ENCODE results near the gene DDX23. TPM values are rescaled to one million over a fixed set of nuclear protein-coding genes. Genes with fewer than 3 reads are reported as not detected.
"Not testable (repeated sequence)": the region's sequence is repeated elsewhere in the genome, so short reads cannot be mapped to it uniquely, and the experiment has no call there.

The DDX23 gene
- total RNA-seq, 1 donor from 2014 or later = 37.2 TPM

DNA sequence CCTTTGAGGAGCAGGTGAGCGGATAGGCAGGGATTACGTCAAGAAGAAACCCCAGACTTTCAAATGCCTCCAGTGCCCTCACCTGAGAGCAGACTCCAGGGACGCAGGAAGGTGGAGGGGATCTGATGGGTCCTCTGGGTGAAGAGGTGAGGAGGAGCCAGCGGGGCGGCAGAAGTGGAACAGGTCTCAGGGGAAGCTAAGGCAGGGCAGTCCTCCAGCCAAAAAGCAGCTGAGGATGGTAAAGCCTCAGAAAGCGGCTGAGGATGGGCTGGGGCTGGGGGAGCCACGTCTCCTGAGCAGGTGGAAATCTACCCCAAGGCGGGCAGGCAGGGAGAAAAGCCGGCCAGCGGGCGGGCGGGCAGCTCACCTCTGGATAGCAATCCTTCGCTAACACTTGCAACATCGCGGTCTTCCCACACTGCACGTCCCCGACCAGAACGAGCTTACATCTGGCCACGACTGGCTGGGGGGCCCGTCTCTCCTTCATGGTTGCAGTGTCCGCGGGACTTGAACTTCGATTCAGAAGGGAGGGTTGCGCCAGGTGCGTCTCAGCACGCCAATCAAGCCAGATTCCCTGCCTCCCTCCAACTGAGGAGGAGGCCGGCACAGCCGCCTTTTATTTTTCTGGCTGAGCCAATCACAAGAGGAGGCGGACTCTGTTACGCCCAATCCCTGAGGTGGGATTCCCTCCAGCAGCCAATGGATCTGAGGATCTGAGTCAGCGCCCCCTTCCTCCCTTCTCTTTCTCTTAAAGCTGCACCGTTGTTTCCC, 13.5 kb upstream of the DDX23 start, which contains the start of gene RND1:
Gene RND1, minus strand, starts transcription at position 590 of the 771 bp plus-strand sequence. Its CDS starts 103 bp downstream, at position 487.
- DNase-seq (ENCODE audit: missing footprints) (peak; percentile 89), ATAC-seq (peak; percentile 98)
- intact Hi-C loops (cut with DNase I) = no loop called here

GRCh38 chr12:48863291-48863690, 11.3 kb upstream of the DDX23 start:
- DNase-seq (ENCODE audit: missing footprints) = no peak
- ATAC-seq = no peak
- intact Hi-C loops (cut with DNase I) = no loop called here

GRCh38 chr12:48862760-48863159, 10.8 kb upstream of the DDX23 start:
- ATAC-seq = no peak
- no peak for DNase-seq (ENCODE audit: missing footprints)
- intact Hi-C loops (cut with DNase I) = no loop called here

DNA sequence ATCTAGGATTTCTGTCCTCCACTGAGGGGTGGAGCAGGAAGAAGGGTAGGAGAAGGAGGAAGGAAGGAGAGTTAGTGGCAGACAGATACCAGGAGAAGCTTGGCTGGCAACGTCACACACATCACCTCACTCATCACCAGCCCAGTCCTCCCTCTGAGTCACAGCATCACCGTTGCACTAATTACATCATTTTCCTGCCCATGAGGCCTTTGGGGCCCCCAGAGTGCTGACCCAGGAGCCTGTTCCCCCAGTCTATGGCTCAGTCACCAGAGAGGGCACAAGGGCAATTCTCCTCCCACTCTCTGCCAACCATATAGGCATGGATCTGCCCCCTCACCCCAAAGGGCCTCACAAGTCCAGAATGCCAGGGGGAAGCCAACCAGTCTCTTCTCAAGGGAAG, 9.1 kb upstream of the DDX23 start:
- DNase-seq (ENCODE audit: missing footprints) (no peak), ATAC-seq (no peak)
- intact Hi-C loops (cut with DNase I) = no loop called here

DNA sequence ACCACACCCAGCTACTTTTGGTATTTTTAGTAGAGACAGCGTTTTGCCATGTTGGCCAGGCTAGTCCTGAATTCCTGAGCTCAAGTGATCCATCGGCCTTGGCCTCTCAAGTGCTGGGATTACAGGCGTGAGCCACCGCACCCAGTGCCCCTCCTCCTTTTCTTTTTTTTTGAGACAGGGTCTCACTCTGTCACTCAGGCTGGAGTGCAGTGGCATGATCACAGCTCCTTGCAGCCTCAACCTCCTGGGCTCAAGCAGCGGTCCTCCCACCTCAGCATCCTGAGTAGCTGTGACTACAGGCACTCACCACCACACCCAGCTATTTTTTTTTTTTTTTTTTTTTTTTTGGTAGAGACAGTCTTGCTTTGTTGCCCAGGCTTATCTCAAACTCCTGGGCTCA, 8.3 kb upstream of the DDX23 start:
- intact Hi-C loops (cut with DNase I); DNase-seq (ENCODE audit: missing footprints): not testable (repeated sequence)

GRCh38 chr12:48859607-48860006, 7.6 kb upstream of the DDX23 start:
- ATAC-seq (no peak), DNase-seq (ENCODE audit: missing footprints) (no peak)
- intact Hi-C loops (cut with DNase I) = no loop called here

More for the DNA sequence above, 8.3 kb upstream of the DDX23 start:
- ATAC-seq = not testable (repeated sequence)

GRCh38 chr12:48858043-48858442, 6.1 kb upstream of the DDX23 start:
- ATAC-seq (no peak), DNase-seq (ENCODE audit: missing footprints) (no peak)
- intact Hi-C loops (cut with DNase I) = no loop called here

DNA sequence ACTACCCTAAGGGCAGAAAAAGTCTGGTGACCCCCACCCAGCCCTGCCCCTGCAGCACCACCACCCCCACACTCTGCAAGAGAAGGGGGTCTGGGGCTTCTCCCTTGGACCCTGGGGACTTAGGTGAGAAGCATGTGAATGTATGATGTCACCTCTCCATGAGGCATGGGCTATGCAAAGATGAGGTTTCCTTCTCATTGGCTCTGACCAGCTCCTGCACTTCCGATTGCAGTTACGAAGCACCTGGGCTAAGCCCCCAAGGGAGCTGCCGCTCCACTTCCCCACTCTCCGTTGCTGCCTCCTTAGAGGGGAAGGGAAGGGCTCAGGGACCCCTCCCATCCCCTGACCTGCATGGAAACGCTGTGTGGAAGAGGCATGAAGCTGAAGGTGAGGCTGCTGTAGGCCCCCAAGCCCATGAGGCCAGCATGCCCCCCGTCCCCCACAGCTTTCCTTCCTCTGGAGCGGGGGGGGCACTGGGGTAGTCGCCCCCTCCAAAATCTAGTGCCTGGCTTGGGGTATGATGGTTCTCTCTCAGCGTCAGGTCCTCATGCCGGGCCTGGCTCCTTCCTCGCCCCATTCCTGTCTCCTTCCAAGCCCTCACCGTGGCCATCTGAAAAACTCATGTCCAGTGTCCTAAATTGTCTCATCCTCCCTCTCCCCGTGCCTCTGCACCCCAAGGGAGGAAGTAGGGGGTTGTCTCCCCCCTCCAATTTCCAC, 5.5 kb upstream of the DDX23 start:
- ATAC-seq = no peak
- intact Hi-C loops (cut with DNase I) = no loop called here
- DNase-seq (ENCODE audit: missing footprints) = no peak

DNA sequence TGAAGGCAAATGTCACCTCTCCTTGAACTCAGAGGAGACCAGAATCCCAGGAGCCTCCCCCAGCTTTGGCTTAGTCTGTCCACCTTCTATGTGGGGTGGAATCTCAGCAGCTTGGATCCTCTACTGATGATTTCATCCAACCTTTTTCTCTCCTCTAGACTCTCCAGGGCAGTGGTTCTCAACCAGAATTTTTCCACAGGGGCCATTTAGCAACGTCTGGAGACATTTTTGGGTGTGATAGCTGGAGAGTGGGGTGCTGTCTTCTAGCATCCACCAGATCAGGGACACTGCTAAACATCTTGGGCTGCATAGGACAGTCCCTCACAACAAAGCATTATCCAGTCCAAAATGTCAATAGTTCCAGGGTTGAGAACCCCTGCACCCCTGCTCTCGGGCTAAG, 4.4 kb upstream of the DDX23 start:
- ATAC-seq (no peak), DNase-seq (ENCODE audit: missing footprints) (no peak)
- intact Hi-C loops (cut with DNase I) = no loop called here

DNA sequence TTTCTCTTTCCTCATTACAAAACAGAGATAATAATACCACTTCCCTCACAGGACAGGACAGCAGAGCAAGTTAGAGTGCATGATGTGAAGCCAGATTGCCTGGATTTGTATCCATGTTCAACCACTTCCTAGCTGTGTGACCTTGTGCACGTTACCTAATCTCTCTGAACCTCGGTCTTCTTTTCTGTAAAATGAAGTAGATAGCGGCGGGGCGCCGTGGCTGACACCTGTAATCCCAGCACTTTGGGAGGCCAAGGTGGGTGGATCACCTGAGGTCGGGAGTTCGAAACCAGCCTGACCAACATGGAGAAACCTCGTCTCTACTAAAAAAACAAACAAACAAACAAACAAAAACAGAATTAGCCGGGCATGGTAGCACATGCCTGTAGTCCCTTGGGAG, 3.0 kb upstream of the DDX23 start:
- intact Hi-C loops (cut with DNase I) = loop anchor here (5.0 kb wide), 1 partner anchor 142 kb away; the partner anchor contains the start of gene DDN
- not testable (repeated sequence) for DNase-seq (ENCODE audit: missing footprints); ATAC-seq

GRCh38 chr12:48854488-48854887, 2.5 kb upstream of the DDX23 start:
- ATAC-seq (no peak), DNase-seq (ENCODE audit: missing footprints) (no peak)
- intact Hi-C loops (cut with DNase I) = loop anchor here (5.0 kb wide), 1 partner anchor 143 kb away; the partner anchor contains the start of gene DDN

GRCh38 chr12:48852734-48853688, 1.0 kb upstream of the DDX23 start:
- ATAC-seq = peak; percentile 72
- peak; percentile 82 for DNase-seq (ENCODE audit: missing footprints)
- intact Hi-C loops (cut with DNase I) = loop anchor here (1.0 to 5.0 kb wide), 3 partner anchors 37 to 144 kb away; partner anchors contain the start of gene DDN

DNA sequence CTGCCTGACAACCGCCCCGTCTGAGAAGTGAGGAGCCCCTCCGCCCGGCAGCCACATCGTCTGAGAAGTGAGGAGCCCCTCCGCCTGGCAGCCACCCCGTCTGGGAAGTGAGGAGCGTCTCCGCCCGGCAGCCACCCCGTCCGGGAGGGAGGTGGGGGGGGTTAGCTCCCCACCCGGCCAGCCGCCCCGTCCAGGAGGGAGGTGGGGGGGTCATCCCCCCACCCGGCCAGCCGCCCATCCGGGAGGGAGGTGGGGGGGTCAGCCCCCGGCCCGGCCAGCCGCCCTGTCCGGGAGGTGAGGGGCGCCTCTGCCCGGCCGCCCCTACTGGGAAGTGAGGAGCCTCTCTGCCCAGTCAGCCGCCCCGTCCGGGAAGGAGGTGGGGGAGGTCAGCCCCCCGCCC, 9.9 kb downstream of the DDX23 start:
- ATAC-seq; DNase-seq (ENCODE audit: missing footprints); intact Hi-C loops (cut with DNase I): not testable (repeated sequence)

GRCh38 chr12:48838048-48838447, 13.9 kb downstream of the DDX23 start:
- intact Hi-C loops (cut with DNase I) = no loop called here
- ATAC-seq (no peak), DNase-seq (ENCODE audit: missing footprints) (no peak)

- no peak for ATAC-seq
- DNase-seq (ENCODE audit: missing footprints) = no peak
- intact Hi-C loops (cut with DNase I) = no loop called here
These were observed 19.5 kb downstream of the DDX23 start for GRCh38 chr12:48832321-48833060.

DNA sequence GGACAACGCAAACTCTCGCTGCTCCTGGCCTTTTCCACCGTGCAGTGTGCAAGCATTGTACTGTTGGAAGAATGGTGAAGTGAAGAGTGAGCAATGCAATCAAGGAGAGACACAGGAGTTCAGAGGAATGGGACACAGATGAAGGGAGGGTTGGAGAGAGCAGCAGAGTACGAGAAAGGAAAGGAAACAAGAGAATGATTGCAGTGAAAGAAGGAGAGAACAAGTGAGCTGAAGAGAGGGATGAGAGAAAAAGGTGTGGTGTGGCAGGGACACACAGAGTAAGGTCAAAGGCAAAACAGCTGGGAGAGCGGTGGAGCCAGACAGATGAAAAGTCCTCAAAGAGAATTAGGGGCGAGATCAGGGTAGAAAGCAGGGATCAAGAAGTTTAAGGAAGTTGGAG, 20.7 kb downstream of the DDX23 start:
- DNase-seq (ENCODE audit: missing footprints) (no peak), ATAC-seq (no peak)
- intact Hi-C loops (cut with DNase I) = no loop called here

GRCh38 chr12:48828841-48829575, 23.0 kb downstream of the DDX23 start:
- DNase-seq (ENCODE audit: missing footprints) = no peak
- intact Hi-C loops (cut with DNase I) = no loop called here
- no peak for ATAC-seq

DNA sequence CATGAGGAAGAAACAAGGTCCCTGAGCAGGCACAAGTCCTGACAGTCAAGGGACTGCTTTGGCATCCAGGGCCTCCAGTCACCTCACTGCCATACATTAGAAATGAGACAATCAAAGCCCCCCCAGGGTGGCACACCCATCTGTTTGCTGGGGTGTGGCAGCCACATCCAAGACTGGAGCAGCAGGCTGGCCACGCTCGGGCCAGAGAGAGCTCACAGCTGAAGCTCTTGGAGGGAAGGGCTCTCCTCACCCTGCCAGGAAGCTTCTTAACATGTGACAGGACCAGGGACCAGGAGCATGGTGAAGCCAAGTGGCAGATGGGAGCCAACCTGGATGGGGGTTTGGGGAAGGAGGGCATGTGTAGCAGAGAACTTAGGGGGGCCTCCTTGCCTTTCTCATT, 23.7 kb downstream of the DDX23 start:
- no peak for DNase-seq (ENCODE audit: missing footprints)

More for the DNA sequence above, 23.7 kb downstream of the DDX23 start:
- ATAC-seq = no peak
- intact Hi-C loops (cut with DNase I) = no loop called here
